ENCODE measurements around the gene MALL.
"Not testable (repeated sequence)": the region's sequence is repeated elsewhere in the genome, so short reads cannot be mapped to it uniquely, and the experiment has no call there.

Gene MALL

GRCh38 chr2:110120171-110121051 is 4.8 kb upstream of the MALL start:
- DNase-seq = no peak

DNA sequence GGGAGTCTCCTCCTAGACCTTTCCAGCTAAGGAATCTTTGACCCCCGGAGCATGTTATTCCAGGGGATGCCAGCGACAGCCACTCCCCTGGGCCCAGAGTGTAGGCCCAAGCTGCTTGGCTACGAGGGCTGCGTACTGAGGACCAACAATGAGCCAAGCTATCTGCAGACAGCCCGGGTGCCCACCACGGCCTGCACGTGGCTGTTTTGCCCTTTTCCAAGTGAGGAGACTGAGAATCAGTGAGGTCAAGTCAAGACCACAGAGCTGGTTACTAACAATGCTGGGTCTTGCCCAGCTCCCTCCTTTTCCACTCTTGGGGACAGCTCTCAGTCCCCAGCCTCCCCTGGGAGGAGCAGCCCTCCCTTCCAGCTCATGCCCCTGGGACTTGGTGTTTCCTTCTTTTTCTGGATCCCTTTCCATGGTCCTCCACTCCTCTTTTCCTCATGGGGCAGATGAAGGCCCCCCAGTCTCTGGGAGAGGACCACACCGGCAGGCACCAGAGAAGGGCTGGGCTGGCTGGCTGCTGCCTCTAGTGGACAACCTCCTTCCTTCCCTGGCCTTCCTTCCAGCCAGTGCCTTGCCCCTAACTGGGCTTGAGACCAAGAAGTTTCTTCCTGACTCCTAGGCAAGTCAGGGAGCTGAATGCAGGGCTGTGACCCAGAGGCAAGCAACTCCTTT is 550 bp upstream of the MALL start:
- DNase-seq = no peak

- DNase-seq = no peak
Observed at GRCh38 chr2:110114831-110115255, 779 bp downstream of the MALL start.

DNA sequence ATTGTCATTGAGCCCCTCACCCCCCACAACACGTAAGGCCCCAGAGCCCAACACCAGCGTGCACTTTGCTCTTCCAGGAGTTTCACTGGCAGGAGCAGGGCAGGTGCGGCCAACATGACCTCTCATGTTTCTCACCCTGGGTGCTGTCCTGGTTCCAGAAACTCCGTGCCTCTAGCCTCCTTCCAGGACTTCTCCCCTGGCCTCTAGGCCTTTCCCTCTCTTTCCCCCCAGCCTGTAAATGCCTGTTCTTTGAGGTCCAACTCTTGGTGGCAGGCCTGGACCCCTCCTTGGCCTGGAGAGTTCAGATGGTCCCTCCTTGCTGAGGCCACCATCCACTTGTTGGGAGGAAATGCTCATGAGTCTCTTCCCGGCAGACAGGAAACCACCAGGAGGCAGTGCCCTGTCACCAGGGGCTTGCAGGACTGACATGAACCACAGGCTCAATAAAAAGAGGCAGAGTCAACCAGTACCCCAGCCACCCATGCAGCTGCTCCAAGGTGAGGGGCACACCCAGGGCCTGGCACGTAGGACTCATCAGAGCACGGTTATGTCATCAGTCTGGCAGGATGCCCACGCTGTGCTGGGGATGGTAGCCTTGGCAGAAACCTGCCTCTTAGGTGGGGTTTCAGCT is 1.5 kb downstream of the MALL start:
- DNase-seq = no peak

DNA sequence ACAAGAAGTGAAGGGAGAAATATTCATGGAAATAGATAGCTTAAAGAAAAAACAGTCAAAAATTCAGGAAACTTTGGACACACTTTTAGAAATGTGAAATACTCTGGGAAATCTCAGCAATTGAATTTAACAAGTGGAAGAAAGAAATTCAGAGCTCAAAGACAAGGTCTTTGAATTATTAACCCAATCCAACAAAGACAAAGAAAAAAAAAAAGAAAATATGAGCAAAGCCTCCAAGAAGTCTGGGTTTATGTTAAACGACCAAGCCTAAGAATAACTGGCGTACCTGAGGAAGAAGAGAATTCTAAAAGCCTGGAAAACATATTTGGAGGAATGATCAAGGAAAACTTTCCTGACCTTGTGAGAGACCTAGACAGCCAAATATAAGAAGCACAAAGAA is 7.3 kb downstream of the MALL start:
- DNase-seq = not testable (repeated sequence)

DNA sequence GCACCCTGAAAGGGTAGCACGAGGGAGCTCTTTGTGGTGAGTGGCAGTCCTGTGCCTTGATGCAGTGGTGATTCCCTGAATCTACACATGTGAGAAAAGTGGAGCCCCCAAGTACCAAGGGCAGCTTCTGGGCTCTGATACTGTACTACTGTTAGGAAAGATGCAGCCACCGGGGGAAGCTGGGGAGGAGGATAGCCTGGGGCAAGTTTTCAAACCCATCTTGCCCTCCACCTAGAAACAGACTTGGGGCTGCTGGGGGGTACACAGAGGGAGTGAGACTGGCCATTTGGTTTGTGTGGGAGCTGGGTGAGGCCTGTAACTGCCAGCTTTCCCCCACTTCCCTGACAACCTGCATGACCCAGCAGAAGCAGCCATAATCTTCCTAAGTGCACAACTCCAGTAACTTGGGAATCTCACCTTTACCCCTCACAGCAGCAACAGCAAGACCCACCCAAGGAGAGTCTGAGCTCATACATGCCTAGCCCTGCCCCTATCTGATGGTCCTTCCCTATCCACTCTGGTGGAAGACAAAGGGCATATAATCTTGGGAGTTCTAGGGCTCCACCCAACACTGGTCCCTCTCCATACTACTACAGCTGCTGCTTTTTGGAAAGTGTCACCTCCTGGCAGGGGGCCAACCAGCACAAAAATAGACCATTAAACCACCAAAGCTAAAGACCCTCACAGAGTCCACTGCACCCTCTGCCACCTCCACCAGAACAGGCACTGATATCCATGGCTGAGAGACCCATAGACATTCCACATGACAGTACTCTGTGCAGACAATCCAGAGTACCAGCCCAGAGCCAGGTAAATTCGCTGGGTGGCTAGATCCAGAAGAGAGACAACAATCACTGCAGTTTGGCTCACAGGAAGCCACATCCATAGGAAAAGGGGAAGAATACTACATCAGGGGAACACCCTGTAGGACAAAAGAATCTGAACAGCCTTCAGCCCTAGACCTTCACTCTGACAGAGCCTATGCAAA is 8.2 kb downstream of the MALL start:
- no peak for DNase-seq

DNA sequence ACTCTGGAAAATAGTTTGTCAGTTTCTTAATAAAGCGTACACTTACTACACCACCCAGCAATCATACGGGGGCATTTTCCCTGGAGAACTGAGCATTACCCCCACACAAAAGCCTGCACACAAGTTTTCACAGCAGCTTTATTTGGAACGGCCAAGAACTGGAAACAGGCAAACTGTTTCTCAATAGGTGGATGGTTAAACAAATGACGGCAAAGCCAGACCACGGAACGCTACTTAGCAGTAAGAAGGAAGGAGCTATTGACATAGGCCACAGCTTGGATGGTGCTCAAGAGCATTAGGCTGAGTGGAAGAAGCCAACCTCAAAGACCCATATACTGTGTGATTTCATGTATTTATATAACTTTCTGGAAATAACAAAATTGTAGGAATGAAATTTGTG is 9.0 kb downstream of the MALL start:
- DNase-seq = no peak

GRCh38 chr2:110105608-110106467 is 9.8 kb downstream of the MALL start:
- DNase-seq = no peak

- DNase-seq = no peak
Observed at GRCh38 chr2:110105183-110105582, 10.4 kb downstream of the MALL start.

- no peak for DNase-seq
Observed at GRCh38 chr2:110104025-110104771, 11.4 kb downstream of the MALL start.

GRCh38 chr2:110103061-110103961 is 12.3 kb downstream of the MALL start:
- DNase-seq = no peak

DNA sequence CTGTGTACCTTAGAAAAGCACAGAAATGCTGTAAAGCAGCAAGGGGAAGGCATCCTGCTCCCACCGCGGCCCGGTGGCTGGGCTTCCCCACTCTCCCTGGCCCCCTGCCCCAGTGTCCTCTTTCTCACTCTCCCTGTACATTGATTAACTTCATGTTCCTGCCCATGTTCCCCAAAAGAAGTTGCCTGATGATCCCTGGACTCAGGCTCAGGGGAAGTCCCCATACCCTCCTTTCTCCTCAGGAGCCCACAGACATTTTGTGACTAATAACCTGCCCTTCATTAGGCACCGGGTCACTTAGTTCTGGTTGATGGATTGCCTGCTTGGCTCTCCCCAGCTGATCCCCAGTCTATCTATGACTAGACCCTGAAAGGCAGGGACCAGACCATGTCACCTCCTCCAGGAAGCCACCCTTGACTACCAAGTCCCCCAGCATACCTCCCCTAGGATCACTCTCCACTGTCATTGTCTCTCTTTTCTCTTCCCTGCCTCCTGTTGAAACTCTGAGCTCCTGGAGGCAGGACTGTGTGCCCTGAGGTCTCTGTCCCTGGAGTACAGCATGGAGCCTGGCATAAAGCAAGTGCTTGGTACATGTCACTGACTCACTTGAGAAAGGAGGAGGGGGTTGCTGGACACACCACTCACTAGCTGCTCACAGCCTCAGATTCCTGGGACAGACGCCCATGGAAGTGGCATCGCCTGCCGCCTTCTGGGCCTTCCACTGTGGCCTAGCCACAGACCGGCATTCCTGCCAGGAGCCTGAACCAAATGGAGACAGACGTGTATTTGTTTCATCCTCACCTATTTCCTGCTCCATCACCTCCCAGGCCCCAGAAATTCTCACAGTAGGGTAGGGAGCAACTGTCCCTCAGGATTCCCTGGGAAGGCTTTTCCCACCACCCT is 13.5 kb downstream of the MALL start:
- DNase-seq = no peak

DNA sequence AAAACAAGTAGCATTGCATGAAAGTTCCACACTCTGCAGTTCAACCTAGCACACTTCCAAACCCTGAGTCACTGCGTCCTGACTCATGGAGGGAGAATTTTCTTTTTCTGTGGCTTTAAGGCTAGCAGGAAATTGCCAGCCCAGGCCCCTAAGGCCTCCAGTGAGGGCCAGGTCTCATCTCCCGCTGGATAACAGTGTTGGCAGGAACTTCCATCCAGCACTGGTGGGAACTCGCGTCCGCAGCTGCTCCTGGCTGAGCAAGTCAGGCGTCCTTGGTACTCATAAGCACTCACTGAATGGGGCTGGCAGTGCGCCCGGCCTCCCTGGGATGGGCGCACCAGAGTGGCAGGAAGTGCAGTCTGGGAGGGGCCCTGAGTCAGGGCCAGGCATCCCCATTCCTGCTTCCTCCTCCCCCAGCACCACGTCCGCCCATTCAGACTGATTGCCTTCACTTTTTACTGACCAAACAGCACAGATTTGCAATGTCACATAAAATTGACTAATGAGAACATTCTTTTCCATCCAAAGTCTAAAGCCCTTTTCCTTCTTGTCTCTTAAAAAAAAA is 14.3 kb downstream of the MALL start:
- DNase-seq = no peak

GRCh38 chr2:110100880-110101279 is 14.7 kb downstream of the MALL start:
- DNase-seq = not testable (repeated sequence)

DNA sequence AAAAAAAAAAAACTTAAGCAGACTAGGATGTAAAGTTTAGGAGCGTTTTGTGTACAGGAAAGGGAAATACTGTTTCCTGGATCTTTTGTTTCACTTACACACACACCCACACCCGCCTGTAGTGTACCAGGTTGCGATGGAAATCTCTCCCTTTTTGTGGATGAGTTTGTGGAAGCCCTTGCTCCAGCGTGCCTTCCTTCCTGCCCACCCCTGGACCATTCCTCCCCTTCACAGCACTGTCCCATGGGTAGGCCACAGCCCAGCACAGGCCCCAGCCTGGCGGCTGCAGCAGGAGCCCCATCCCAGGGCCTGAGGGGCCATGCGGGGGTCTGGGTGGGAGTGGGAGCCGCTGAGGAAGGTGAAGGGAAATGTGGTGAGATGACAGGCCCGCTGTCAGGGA is 15.1 kb downstream of the MALL start:
- DNase-seq = no peak

GRCh38 chr2:110099471-110100225 is 16.0 kb downstream of the MALL start:
- no peak for DNase-seq

- DNase-seq = no peak
Observed at GRCh38 chr2:110099038-110099425, 16.6 kb downstream of the MALL start.
